WERI-Rb-1 (cell line): ENCODE results near the gene STAT5B.

Experiments
- DNase-seq: peaks from one replicate; pipeline ENCODE4 v3.0.0-alpha.2; 2020
- H3K27ac ChIP-seq: fragments of 250-450 bp; sonication (Bioruptor Pico); 2 replicates; pipeline ENCODE4 v1.5.1; 2020; ENCODE audit warnings: mild to moderate bottlenecking, moderate library complexity
- H3K27me3 ChIP-seq: fragments of 250-450 bp; sonication (Bioruptor Pico); 2 replicates; pipeline ENCODE4 v1.5.1; 2021; ENCODE audit warnings: mild to moderate bottlenecking, low read depth, moderate library complexity; ENCODE audit not compliant: insufficient read depth, severe bottlenecking
- H3K36me3 ChIP-seq: fragments of 250-450 bp; sonication (Bioruptor Pico); 2 replicates; pipeline ENCODE4 v1.5.1; 2020; ENCODE audit warnings: mild to moderate bottlenecking, moderate library complexity
- H3K4me3 ChIP-seq: 2 replicates; pipeline ENCODE4 v1.5.1; 2011; ENCODE audit warnings: low read depth, mild to moderate bottlenecking, control low read depth, low read length
- H3K9me3 ChIP-seq: fragments of 250-450 bp; sonication (Bioruptor Pico); 2 replicates; pipeline ENCODE4 v1.5.1; 2021; ENCODE audit warnings: mild to moderate bottlenecking, moderate library complexity; ENCODE audit not compliant: severe bottlenecking
- CTCF ChIP-seq: IDR thresholded peaks from 2 replicates; pipeline ENCODE4 v1.5.1; 2011; ENCODE audit warnings: low read depth, mild to moderate bottlenecking, control low read depth, inconsistent platforms, low read length

Gene STAT5B

DNA sequence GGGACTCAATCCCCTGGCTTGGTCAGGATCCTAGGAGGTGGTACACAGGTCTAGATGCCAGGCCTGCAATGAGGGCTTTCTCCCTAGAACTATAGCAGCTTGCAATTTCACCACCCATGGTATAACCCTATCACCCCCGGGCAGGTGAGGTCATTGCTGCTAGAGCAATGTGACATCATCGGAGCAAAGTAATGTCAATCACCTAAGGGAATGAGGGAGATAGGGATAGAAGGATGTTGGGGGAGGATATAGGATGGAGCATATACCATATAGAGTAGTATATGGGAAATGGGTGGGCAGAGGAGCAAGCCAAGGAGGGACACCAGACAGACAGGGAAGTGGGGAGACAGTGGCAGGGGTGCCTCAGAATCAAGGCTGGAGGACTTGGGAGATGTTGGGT lies 98.5 kb downstream of the STAT5B start:
- Histone ChIP-seq H3K27me3 (no peaks in the 10 kb centered on the region), H3K4me3 (no peak overlapping the region), H3K27ac (no peak overlapping the region), H3K36me3 (no peaks in the 10 kb centered on the region; the same call in 1 of the 2 replicates), H3K9me3 (no peaks in the 10 kb centered on the region)
- no peak for TF ChIP-seq CTCF
- DNase-seq = no peak

DNA sequence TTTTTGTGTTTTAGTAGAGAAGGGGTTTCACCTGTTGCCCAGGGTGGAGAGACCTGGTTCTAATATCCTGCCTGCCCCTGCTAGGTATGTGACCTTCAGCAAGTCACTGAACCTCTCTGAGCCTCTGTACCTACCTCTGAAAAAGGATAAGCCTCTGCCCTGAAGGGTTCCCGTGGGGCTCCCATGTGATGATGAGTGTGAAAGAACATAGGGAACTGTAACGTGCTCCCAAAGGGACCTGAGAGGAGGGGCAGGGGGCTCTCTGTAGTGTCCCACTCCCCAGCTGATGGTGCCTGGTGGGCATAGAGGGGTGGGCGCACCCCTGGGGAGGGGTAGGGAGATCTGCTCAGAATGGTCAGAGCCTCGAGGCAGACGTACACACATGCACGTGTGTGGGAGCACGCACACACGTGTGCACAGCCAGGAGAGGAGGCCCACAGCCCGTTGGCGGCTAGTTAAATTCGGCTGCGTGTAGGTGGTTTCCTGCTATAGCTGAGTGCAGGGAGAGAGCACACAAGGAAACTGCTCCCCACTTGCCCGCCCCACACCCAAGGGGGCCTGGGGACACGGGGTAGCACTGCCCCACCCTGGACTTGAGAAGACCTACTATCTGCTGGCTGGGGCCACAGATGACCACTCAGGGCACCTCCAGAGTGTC lies 101.9 kb downstream of the STAT5B start:
- Histone ChIP-seq H3K4me3 (no peak overlapping the region), H3K27ac (no peak overlapping the region), H3K27me3 (no peaks in the 10 kb centered on the region), H3K9me3 (no peaks in the 10 kb centered on the region), H3K36me3 (no peaks in the 10 kb centered on the region; the same call in 1 of the 2 replicates)
- no peak for DNase-seq
- TF ChIP-seq CTCF = no peak

- Histone ChIP-seq H3K4me3 (no peak overlapping the region), H3K27me3 (no peaks in the 10 kb centered on the region), H3K9me3 (no peaks in the 10 kb centered on the region), H3K36me3 (no peaks in the 10 kb centered on the region; the same call in 1 of the 2 replicates), H3K27ac (no peak overlapping the region)
- DNase-seq = no peak
- TF ChIP-seq CTCF = no peak
Measured at GRCh38 chr17:42171831-42172230, 104.4 kb downstream of the STAT5B start.

DNA sequence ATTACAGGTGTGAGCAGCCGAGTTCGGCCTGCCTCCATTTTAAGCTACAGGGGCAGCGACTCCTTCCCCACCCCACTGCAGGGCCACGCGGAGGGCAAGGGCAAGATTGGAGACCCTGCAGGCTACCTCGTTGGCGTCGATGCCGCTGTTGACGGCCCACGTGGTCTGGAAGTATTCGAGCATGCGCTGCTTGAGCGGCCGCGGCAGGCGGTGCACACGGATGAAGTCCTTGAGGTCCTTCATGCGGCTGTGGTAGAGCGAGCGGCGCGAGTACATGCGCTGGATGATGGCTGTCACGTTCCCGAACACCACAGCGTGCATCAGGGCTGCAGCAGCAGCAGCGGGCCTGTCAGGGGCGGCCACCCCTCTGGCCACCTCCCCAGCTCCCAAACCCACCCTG lies 106.8 kb downstream of the STAT5B start:
- no peaks in the 10 kb centered on the region; the same call in 1 of the 2 replicates for H3K36me3 ChIP-seq
- no peaks in the 10 kb centered on the region for H3K27me3 ChIP-seq
- TF ChIP-seq CTCF = no peak
- H3K9me3 ChIP-seq = no peaks in the 10 kb centered on the region
- H3K27ac ChIP-seq = no peak overlapping the region
- DNase-seq = no peak
- H3K4me3 ChIP-seq = no peak overlapping the region

GRCh38 chr17:42167807-42168206 lies 108.4 kb downstream of the STAT5B start:
- no peak for DNase-seq
- TF ChIP-seq CTCF = no peak
- Histone ChIP-seq H3K9me3 (no peaks in the 10 kb centered on the region), H3K36me3 (no peaks in the 10 kb centered on the region; the same call in 1 of the 2 replicates), H3K27ac (no peak overlapping the region), H3K27me3 (no peaks in the 10 kb centered on the region), H3K4me3 (no peak overlapping the region)

GRCh38 chr17:42166196-42166763 lies 109.9 kb downstream of the STAT5B start:
- no peaks in the 10 kb centered on the region; the same call in 1 of the 2 replicates for H3K36me3 ChIP-seq
- no peak for DNase-seq
- H3K27ac ChIP-seq = no peak overlapping the region
- no peaks in the 10 kb centered on the region for H3K27me3 ChIP-seq
- no peak overlapping the region for H3K4me3 ChIP-seq
- no peak for TF ChIP-seq CTCF
- H3K9me3 ChIP-seq = no peaks in the 10 kb centered on the region
